Left lobe of liver (tissue), 2 donors: ENCODE data around the gene CYP2C19. TPM values are rescaled to one million over a fixed set of nuclear protein-coding genes. Genes with fewer than 3 reads are reported as not detected.
"Not testable (repeated sequence)": the region's sequence is repeated elsewhere in the genome, so short reads cannot be mapped to it uniquely, and the experiment has no call there.

Source experiments
- ATAC-seq: fragments of 200-7000 bp; cut with Tn5 transposase; one replicate; pipeline ENCODE4 v1.9.1; 2020; ENCODE audit warnings: mild to moderate bottlenecking, moderate library complexity
- DNase-seq: peaks from one replicate; pipeline ENCODE4 v3.0.0-alpha.2; 2020; ENCODE audit warnings: low spot score
- total RNA-seq: library from RNA; stranded (reverse); gene quantifications from one replicate; pipeline ENCODE4 v1.2.1, GENCODE V29; 2021
- donor health status: DM: no; HTN: no; CAD: no; lungs with moderate emphysema.
- donor health status: DM: no; HTN: yes; CAD: no.

Gene CYP2C19
- total RNA-seq, 1 donor from 2014 or later = 13.0 TPM

- ATAC-seq (no peak), DNase-seq (no peak)
Observed at GRCh38 chr10:94878649-94879048, 116.2 kb downstream of the CYP2C19 start.

- ATAC-seq (no peak), DNase-seq (no peak)
Observed at GRCh38 chr10:94879214-94879613, 116.7 kb downstream of the CYP2C19 start.

- ATAC-seq (no peak), DNase-seq (no peak)
Observed at GRCh38 chr10:94889123-94889522, 126.6 kb downstream of the CYP2C19 start.

- DNase-seq (no peak), ATAC-seq (peak; percentile 96)
Observed at GRCh38 chr10:94890264-94891022, 128.0 kb downstream of the CYP2C19 start.

GRCh38 chr10:94898414-94898813 lies 135.9 kb downstream of the CYP2C19 start:
- not testable (repeated sequence) for DNase-seq, ATAC-seq

- ATAC-seq (peak; percentile 56), DNase-seq (no peak)
Observed at GRCh38 chr10:94902080-94902479, 139.6 kb downstream of the CYP2C19 start.

GRCh38 chr10:94902570-94902969 lies 140.1 kb downstream of the CYP2C19 start:
- DNase-seq = no peak
- peak; percentile 74 for ATAC-seq

Other genes starting within 250 kb of the CYP2C19 start
- 1.6 TPM for gene HELLS, start 216.9 kb upstream of the CYP2C19 start, total RNA-seq
- 110 TPM for gene CYP2C18, start 79.0 kb upstream of the CYP2C19 start, total RNA-seq
- gene CYP2C9, start 176.0 kb downstream of the CYP2C19 start, total RNA-seq = 1,611 TPM